ENCODE results near the gene CTPS1. TPM values are rescaled to one million over a fixed set of nuclear protein-coding genes. Genes with fewer than 3 reads are reported as not detected.

Gene CTPS1
- total RNA-seq, 1 experiment from 2014 or later, result 66.4 TPM

DNA sequence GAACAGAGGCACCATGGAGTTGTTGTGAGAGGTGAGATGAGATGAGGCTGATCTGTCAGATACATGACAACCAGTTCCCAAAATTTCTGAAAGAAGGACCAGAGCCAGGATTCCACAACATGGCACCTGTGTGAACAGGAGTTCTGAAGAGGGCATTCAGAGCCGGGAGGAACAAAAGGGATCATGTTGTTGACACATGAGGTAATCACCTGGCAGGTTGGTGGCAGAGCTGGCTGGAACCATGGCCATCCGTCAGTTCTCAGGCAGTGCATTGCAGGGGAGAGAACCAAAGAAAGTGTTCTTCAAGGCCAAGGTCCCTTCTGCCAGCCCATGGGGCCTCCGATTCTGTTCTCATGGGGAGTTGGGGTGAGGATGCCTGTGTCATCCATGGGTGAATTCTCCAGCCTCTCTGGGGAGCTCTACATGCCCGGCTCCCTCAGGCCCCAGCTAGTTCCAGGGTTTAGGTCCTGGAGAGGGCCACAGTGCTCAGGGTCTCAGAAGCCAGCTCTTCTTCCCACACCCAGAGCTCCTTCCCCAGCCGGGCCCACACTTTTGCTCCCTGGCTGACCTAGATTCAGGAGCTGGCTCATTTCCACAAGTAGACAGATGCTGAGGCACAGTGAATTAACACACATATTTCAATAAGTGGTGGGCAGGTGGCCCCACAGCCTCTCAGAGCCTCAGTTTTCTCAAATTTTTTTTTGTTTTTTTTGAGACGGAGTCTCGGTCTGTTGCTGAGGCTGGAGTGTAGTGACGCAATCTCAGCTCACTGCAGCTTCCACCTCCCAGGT, 49.1 kb upstream of the CTPS1 start:
- Histone ChIP-seq H3K36me3 (ENCODE audit: control insufficient read depth in 1 of 2, insufficient read depth in 2 of 2, low read length in 2 of 2) (no peaks in the 10 kb centered on the region), H3K9me2 (ENCODE audit: insufficient read depth) (no peaks in the 10 kb centered on the region), H3K4me2 (ENCODE audit: low read length) (no peak overlapping the region), H3K9ac (ENCODE audit: low read length) (no peak overlapping the region), H3K9me3 (ENCODE audit: control insufficient read depth in 1 of 2, insufficient read depth in 1 of 2, low read depth in 1 of 2, low read length in 2 of 2) (no peaks in the 10 kb centered on the region), H3K4me3 (replicated peaks in 1 of 2; ENCODE audit: low read depth in 1 of 2, low read length in 2 of 2) (no peak overlapping the region), H3K27me3 (ENCODE audit: insufficient read depth, low read length) (no peaks in the 10 kb centered on the region), H3K27ac (ENCODE audit: low read depth, low read length) (no peak overlapping the region), H4K20me1 (ENCODE audit: insufficient read depth) (no peaks in the 10 kb centered on the region), H3K4me1 (ENCODE audit: control insufficient read depth in 1 of 2, insufficient read depth in 2 of 2, low read length in 2 of 2) (peaks cover 6 to 16% of the 10 kb centered on the region in 2 experiments; a peak in 2 of 4 replicates), H3K79me2 (ENCODE audit: insufficient read depth, low read length) (no peaks in the 10 kb centered on the region), H2AFZ (ENCODE audit: low read depth, low read length, poor library complexity, severe bottlenecking) (no peak overlapping the region)
- intact Hi-C loops (cut with micrococcal nuclease), result no loop called here
- no peak for ATAC-seq
- no TSS peak for BruUV-seq (replicated peaks)
- DNase-seq (ENCODE audit: low read depth, low spot score), result no peak
- CTCF ChIA-PET, result no interaction called here
- TF ChIP-seq POLR2AphosphoS5 (IDR thresholded peaks at IDR 0.05; ENCODE audit: low read depth, low read length), result no peak
- no peak for TF ChIP-seq CEBPB (IDR thresholded peaks at IDR 0.05; ENCODE audit: low read depth)
- TF ChIP-seq ZNF274 (IDR thresholded peaks at IDR 0.05; ENCODE audit: low read depth, low read length), result no peak
- no peak for TF ChIP-seq EGR1 (IDR thresholded peaks at IDR 0.05; ENCODE audit: low read depth)
- TF ChIP-seq JUND (IDR thresholded peaks at IDR 0.05), result no peak
- TF ChIP-seq, protein P1, sequence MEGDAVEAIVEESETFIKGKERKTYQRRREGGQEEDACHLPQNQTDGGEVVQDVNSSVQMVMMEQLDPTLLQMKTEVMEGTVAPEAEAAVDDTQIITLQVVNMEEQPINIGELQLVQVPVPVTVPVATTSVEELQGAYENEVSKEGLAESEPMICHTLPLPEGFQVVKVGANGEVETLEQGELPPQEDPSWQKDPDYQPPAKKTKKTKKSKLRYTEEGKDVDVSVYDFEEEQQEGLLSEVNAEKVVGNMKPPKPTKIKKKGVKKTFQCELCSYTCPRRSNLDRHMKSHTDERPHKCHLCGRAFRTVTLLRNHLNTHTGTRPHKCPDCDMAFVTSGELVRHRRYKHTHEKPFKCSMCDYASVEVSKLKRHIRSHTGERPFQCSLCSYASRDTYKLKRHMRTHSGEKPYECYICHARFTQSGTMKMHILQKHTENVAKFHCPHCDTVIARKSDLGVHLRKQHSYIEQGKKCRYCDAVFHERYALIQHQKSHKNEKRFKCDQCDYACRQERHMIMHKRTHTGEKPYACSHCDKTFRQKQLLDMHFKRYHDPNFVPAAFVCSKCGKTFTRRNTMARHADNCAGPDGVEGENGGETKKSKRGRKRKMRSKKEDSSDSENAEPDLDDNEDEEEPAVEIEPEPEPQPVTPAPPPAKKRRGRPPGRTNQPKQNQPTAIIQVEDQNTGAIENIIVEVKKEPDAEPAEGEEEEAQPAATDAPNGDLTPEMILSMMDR (IDR thresholded peaks at IDR 0.05 in 2 of 3, conservative IDR thresholded peaks at IDR 0.05 in 1 of 3; ENCODE audit: borderline replicate concordance in 1 of 3, insufficient read depth in 1 of 3, low read depth in 2 of 3, low read length in 2 of 3), result no peak
- no peak for TF ChIP-seq YY1 (IDR thresholded peaks at IDR 0.05; ENCODE audit: extremely low read depth, insufficient replicate concordance, low read depth, low read length)
- TF ChIP-seq RAD21 (IDR thresholded peaks at IDR 0.05; ENCODE audit: low read depth), result no peak
- TF ChIP-seq EZH2phosphoT487 (IDR thresholded peaks at IDR 0.05; ENCODE audit: borderline replicate concordance), result no peak
- TF ChIP-seq CBX3 (IDR thresholded peaks at IDR 0.05; ENCODE audit: low read depth), result no peak
- TF ChIP-seq FOSL1 (IDR thresholded peaks at IDR 0.05; ENCODE audit: low read depth), result no peak
- TF ChIP-seq TCF7L2 (IDR thresholded peaks at IDR 0.05; ENCODE audit: borderline replicate concordance, extremely low read depth, insufficient read depth, insufficient read length), result no peak
- no peak for TF ChIP-seq ZFX (IDR thresholded peaks at IDR 0.05)
- TF ChIP-seq, protein P2, sequence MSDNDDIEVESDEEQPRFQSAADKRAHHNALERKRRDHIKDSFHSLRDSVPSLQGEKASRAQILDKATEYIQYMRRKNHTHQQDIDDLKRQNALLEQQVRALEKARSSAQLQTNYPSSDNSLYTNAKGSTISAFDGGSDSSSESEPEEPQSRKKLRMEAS (IDR thresholded peaks at IDR 0.05), result no peak
- no peak for TF ChIP-seq ELF1 (IDR thresholded peaks at IDR 0.05; ENCODE audit: borderline replicate concordance, low read depth)
- TF ChIP-seq, protein P3, sequence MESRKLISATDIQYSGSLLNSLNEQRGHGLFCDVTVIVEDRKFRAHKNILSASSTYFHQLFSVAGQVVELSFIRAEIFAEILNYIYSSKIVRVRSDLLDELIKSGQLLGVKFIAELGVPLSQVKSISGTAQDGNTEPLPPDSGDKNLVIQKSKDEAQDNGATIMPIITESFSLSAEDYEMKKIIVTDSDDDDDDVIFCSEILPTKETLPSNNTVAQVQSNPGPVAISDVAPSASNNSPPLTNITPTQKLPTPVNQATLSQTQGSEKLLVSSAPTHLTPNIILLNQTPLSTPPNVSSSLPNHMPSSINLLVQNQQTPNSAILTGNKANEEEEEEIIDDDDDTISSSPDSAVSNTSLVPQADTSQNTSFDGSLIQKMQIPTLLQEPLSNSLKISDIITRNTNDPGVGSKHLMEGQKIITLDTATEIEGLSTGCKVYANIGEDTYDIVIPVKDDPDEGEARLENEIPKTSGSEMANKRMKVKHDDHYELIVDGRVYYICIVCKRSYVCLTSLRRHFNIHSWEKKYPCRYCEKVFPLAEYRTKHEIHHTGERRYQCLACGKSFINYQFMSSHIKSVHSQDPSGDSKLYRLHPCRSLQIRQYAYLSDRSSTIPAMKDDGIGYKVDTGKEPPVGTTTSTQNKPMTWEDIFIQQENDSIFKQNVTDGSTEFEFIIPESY (IDR thresholded peaks at IDR 0.05; ENCODE audit: extremely low read depth, insufficient replicate concordance, low read length), result no peak
- TF ChIP-seq, protein P4, sequence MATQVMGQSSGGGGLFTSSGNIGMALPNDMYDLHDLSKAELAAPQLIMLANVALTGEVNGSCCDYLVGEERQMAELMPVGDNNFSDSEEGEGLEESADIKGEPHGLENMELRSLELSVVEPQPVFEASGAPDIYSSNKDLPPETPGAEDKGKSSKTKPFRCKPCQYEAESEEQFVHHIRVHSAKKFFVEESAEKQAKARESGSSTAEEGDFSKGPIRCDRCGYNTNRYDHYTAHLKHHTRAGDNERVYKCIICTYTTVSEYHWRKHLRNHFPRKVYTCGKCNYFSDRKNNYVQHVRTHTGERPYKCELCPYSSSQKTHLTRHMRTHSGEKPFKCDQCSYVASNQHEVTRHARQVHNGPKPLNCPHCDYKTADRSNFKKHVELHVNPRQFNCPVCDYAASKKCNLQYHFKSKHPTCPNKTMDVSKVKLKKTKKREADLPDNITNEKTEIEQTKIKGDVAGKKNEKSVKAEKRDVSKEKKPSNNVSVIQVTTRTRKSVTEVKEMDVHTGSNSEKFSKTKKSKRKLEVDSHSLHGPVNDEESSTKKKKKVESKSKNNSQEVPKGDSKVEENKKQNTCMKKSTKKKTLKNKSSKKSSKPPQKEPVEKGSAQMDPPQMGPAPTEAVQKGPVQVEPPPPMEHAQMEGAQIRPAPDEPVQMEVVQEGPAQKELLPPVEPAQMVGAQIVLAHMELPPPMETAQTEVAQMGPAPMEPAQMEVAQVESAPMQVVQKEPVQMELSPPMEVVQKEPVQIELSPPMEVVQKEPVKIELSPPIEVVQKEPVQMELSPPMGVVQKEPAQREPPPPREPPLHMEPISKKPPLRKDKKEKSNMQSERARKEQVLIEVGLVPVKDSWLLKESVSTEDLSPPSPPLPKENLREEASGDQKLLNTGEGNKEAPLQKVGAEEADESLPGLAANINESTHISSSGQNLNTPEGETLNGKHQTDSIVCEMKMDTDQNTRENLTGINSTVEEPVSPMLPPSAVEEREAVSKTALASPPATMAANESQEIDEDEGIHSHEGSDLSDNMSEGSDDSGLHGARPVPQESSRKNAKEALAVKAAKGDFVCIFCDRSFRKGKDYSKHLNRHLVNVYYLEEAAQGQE (IDR thresholded peaks at IDR 0.05; ENCODE audit: low read depth), result no peak
- RAD21 ChIA-PET (ENCODE audit: low non-redundant PET in 1 of 2, low total read pairs in 2 of 2, uncharacterized antibody in 2 of 2, unreplicated experiment in 2 of 2), result no interaction called here
- POLR2A ChIA-PET, result no interaction called here
